ENCODE measurements around the gene CD2.

GRCh38 chr1:116762281-116762680, 8.1 kb downstream of the CD2 start:
- TF ChIP-seq, protein P1, sequence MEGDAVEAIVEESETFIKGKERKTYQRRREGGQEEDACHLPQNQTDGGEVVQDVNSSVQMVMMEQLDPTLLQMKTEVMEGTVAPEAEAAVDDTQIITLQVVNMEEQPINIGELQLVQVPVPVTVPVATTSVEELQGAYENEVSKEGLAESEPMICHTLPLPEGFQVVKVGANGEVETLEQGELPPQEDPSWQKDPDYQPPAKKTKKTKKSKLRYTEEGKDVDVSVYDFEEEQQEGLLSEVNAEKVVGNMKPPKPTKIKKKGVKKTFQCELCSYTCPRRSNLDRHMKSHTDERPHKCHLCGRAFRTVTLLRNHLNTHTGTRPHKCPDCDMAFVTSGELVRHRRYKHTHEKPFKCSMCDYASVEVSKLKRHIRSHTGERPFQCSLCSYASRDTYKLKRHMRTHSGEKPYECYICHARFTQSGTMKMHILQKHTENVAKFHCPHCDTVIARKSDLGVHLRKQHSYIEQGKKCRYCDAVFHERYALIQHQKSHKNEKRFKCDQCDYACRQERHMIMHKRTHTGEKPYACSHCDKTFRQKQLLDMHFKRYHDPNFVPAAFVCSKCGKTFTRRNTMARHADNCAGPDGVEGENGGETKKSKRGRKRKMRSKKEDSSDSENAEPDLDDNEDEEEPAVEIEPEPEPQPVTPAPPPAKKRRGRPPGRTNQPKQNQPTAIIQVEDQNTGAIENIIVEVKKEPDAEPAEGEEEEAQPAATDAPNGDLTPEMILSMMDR (IDR thresholded peaks at IDR 0.05), result no peak
- TF ChIP-seq ZFX (IDR thresholded peaks at IDR 0.05; ENCODE audit: borderline replicate concordance), result no peak
